GM11168 (cell line): ENCODE measurements around the gene MAB21L4.

ENCODE experiments used
- in situ Hi-C: fragments of 300-500 bp; cut with MboI; formaldehyde crosslinking; loops from one replicate; pipeline ENCODE4 v1.12.0; 2022; ENCODE audit warnings: low sequenced_read_pairs; ENCODE audit not compliant: unreplicated experiment

The MAB21L4 gene

DNA sequence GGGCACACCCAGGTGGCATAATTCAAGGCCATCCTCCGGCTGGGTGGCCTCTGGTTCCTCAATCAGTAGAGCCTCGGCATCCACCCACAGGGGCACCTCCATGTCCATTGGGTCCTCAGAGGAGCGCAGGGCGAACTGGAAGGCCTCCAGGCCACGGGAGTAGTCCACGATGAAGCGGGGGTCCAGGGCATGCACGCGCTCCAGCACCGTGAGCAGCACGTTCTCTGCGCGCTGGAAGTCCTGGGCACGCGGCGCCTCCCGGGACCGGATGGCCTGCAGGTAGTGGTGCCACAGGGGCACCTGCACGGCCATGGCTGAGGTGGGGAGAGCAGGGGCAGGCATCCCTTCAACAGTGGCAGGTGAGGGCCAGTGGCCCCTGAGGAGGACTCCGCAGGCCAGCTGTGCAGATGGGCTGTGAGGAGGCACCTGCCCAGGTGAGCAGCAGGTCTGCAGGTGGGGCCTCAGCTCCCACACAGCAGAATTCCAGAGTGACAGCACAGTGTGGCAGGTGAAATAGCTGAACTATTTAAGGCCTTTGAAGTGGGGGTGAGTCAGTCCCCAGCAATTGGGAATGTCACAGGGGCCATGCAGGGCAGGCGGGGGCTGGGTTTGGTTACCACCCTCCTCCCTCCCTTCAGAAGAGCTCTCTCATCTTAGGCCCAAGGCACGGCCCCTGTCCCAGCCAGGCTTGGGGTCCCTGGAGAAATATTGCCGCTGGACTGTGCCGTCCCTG, at the start of gene MAB21L4:
TSS of gene MAB21L4 (minus strand) at position 501 of the 733 bp plus-strand sequence. CDS start at position 342, 159 bp downstream.
- in situ Hi-C loops, result no loop called here

- in situ Hi-C loops, result no loop called here
Measured at GRCh38 chr2:240936106-240936505, 40.1 kb upstream of the MAB21L4 start.

DNA sequence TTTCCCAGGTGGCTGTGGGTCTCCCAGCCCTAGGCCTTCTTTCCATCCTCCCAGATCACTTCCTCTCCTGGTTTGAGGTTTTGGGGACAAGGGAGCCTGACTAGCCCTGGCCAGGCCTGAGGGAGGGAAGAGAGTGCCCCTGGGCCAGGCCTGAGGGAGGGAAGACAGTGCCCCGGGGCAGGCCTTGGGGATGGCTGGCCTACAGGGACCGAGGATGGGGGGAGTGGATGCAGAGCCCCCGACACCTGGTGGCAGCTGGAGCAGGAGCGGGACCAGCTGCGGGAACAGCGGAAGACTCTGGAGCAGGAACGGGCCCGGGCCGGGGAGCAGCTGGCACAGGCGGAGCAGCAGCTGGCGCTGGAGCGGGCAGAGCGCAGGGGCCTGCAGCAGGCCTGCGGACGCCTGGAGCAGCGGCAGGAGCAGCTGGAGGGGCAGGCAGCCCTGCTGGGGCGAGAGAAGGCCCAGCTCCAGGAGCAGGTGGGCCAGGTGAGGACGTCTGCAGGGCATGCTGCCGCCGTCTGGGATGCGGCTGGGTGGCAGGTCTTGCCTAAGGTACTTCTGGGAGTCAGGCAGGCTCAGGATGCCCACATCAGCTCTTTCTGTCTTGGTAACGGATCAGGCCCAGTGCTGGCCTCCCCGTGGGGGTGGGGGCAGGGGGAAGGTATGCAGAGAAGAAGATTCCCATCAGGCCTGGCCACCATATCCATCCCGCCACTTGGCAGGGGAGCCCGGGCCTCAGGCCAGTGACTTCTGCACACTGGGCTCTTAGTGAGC, 39.3 kb upstream of the MAB21L4 start:
- in situ Hi-C loops, result no loop called here

DNA sequence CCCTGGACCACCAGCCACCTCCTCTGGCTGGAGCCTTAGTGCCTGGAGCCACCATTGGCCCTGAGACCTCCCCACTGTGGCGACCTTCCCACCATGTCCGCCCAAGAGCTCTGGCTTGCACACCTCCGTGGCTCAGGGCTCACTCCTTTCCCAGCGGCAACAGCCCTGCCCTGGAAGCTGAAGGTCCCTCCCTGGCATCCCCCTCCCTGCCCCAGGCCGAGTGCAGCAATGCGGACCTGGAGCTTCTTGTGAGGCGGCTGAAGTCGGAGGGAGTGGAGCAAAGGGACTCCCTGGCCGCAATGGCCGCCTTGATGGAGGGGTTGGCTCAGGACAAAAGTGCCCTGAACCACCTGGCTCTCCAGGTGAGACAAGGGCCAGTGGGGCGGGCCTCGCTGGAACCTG, 38.7 kb upstream of the MAB21L4 start:
- in situ Hi-C loops, result no loop called here

GRCh38 chr2:240933966-240934700, 38.2 kb upstream of the MAB21L4 start:
- in situ Hi-C loops, result no loop called here

GRCh38 chr2:240933048-240933965, 37.4 kb upstream of the MAB21L4 start:
- in situ Hi-C loops, result no loop called here

GRCh38 chr2:240932724-240933047, 36.7 kb upstream of the MAB21L4 start:
- in situ Hi-C loops, result no loop called here

GRCh38 chr2:240932001-240932723, 36.2 kb upstream of the MAB21L4 start:
- in situ Hi-C loops, result no loop called here

DNA sequence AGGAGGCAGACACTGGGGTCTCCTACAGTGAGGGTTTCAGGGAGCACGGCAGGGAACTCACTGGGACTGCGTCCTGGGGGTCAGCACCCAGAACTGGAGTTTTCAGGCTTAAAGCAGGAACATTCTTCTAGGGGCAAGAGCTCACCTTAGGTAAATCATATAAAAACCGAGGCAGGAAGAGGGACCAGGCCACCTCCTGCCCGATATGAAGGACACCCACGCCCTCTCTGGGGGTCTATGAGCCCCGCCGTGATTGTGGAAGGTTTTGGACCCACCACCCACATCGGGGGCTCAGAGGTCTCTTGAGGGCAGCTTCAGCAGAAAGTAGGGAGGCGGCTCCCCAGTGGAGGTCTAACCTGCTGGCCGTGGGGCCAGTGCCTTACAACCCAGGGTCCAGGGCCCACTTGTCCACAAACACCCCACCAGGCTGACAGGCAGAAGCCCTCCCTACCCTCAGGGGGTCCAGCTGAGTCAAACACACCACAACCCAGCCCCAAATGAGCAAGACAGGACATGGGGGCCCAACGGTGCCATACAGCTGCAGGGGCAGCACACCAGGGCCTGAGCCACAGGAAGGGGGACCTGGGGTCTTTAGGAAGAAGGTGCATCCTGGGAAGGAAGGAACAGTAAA, 35.5 kb upstream of the MAB21L4 start:
- in situ Hi-C loops, result no loop called here

- in situ Hi-C loops, result no loop called here
Measured at GRCh38 chr2:240930631-240931318, 34.8 kb upstream of the MAB21L4 start.

- in situ Hi-C loops, result no loop called here
Measured at GRCh38 chr2:240930096-240930630, 34.2 kb upstream of the MAB21L4 start.

DNA sequence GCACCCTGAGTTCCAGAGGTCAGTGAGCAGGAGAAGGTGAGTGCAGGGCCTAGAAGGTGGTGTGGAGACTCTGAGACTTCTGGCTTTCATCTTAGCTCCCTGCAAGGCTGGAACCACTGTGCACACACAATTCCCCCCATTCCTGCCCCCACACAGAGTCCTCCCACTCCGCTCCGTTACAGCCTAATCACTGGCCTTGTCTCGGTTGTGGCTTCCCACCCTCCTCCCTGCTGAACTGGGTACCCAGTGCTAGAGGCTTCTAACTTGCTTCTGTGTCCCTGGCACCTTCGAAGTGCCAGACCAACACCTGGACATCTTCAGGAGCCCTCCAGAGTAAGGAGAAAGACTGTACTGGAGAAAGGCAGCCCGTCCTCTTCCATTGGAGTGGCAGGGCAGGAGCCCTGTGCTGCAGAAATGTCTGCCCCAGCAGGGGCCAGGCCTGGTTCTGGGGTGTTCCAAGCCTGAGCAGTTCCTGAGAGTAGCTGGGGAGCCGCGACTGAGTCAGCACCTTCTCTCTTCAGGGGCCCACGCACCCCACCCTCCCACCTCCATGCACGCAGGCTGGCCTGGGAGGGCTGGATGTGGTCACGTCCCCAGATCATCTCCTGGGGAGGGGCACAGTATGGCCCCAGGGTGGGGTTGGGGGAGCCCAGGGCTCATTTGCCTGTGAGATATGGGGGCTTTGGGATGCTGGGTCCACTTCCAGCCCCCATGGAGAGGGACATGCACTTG, 33.6 kb upstream of the MAB21L4 start:
- in situ Hi-C loops, result no loop called here

DNA sequence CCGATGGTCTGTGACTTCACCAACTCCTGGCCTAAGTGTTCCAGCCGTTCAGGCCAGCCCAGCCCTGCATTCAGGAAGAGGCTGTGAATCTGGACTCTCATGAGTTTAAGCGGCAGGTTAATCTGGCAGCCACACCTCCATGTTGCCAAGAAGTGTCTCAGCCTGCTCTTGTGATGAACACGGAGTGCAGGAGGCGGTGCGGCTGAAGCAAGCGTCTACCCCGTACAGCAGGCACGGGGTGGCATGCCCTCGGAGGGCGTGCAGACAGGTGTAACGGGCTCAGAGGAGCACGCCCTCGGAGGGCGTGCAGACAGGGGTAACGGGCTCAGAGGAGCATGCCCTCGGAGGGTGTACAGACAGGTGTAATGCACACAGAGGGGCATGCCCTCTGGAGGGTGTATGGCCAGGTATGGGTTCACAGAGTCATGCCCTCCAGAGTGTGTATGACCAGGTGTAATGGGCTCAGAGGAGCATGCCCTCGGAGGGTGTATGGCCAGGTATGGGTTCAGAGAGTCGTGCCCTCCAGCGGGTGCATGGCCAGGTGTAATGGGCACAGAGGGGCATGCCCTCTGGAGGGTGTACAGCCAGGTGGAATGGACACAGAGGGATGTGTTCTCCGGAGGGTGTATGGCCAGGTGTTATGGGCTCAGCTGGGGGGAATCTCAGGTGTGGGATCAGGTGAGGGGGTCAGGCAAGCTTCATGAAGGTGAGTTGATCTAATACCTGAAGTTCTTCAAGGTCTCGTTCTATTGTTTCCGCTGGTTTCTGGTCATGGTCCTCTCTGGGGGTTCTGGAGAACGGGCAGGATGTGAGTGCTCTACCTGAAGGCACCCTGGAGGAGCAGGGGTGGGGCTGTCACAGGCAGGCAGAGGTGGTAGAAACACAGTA, 32.8 kb upstream of the MAB21L4 start:
- in situ Hi-C loops, result no loop called here

- in situ Hi-C loops, result no loop called here
Measured at GRCh38 chr2:240927390-240927781, 31.4 kb upstream of the MAB21L4 start.

- in situ Hi-C loops, result no loop called here
Measured at GRCh38 chr2:240926516-240927389, 30.8 kb upstream of the MAB21L4 start.
